MCF 10A (cell line): Measurements from ENCODE around the gene SOWAHA. TPM values are rescaled to one million over a fixed set of nuclear protein-coding genes. Genes with fewer than 3 reads are reported as not detected.

Experiments used
- BruUV-seq: library from RNA; stranded (reverse); fragments of 400-500 nt; replicated peaks from 2 replicates; lab custom pipeline; 2021; lab: Mats Ljungman, UMichigan
- CTCF ChIA-PET: fragments of 300-600 bp; sonication (Branson Sonifier 250); formaldehyde crosslinking; extraction: SDS; loops from one replicate; lab custom pipeline; 2021; ENCODE audit warnings: antibody characterized with exemption, inconsistent platforms; lab: Yijun Ruan, JAX
- POLR2A ChIA-PET: fragments of 300-600, 350-650 bp; sonication (Branson Sonifier 250); formaldehyde crosslinking; extraction: SDS; loops from one replicate; lab custom pipeline; 2020; ENCODE audit warnings: antibody characterized with exemption, inconsistent platforms; lab: Yijun Ruan, JAX
- DNase-seq: peaks from one replicate; pipeline ENCODE4 v3.0.0-alpha.2; 2018; ENCODE audit not compliant: unreplicated experiment
- H3K27ac Mint-ChIP-seq: one replicate; pipeline ENCODE4 v1.8.0; 2022; ENCODE audit warnings: mild to moderate bottlenecking, low read depth, mixed read lengths; ENCODE audit not compliant: unreplicated experiment
- H3K27me3 Mint-ChIP-seq: one replicate; pipeline ENCODE4 v1.8.0; 2022; ENCODE audit warnings: mixed read lengths; ENCODE audit not compliant: insufficient read depth, unreplicated experiment
- H3K36me3 Mint-ChIP-seq: one replicate; pipeline ENCODE4 v1.8.0; 2022; ENCODE audit warnings: mild to moderate bottlenecking, moderate library complexity, mixed read lengths; ENCODE audit not compliant: insufficient read depth, unreplicated experiment
- H3K4me1 Mint-ChIP-seq: one replicate; pipeline ENCODE4 v1.8.0; 2022; ENCODE audit warnings: mixed read lengths; ENCODE audit not compliant: insufficient read depth, unreplicated experiment
- H3K4me3 Mint-ChIP-seq: one replicate; pipeline ENCODE4 v1.8.0; 2022; ENCODE audit warnings: mild to moderate bottlenecking, moderate library complexity, mixed read lengths; ENCODE audit not compliant: unreplicated experiment
- H3K9me3 Mint-ChIP-seq: one replicate; pipeline ENCODE4 v1.8.0; 2022; ENCODE audit warnings: mixed read lengths; ENCODE audit not compliant: unreplicated experiment
- intact Hi-C: fragments of 100-400 bp; cut with micrococcal nuclease; formaldehyde crosslinking; loops from 2 replicates; pipeline ENCODE4 v1.14.1; 2022
- total RNA-seq: library from RNA; stranded (reverse); gene quantifications from 2 replicates; pipeline ENCODE4 v1.2.3, GENCODE V29; 2022
- TF ChIP-seq, protein P1 (sequence below): fragments of 200-600 bp; IDR thresholded peaks from one replicate; pipeline ENCODE4 v1.8.0; 2022; ENCODE audit warnings: antibody characterized with exemption, mild to moderate bottlenecking; ENCODE audit not compliant: unreplicated experiment

SOWAHA gene
- total RNA-seq, 1 experiment from 2014 or later = not detected

DNA sequence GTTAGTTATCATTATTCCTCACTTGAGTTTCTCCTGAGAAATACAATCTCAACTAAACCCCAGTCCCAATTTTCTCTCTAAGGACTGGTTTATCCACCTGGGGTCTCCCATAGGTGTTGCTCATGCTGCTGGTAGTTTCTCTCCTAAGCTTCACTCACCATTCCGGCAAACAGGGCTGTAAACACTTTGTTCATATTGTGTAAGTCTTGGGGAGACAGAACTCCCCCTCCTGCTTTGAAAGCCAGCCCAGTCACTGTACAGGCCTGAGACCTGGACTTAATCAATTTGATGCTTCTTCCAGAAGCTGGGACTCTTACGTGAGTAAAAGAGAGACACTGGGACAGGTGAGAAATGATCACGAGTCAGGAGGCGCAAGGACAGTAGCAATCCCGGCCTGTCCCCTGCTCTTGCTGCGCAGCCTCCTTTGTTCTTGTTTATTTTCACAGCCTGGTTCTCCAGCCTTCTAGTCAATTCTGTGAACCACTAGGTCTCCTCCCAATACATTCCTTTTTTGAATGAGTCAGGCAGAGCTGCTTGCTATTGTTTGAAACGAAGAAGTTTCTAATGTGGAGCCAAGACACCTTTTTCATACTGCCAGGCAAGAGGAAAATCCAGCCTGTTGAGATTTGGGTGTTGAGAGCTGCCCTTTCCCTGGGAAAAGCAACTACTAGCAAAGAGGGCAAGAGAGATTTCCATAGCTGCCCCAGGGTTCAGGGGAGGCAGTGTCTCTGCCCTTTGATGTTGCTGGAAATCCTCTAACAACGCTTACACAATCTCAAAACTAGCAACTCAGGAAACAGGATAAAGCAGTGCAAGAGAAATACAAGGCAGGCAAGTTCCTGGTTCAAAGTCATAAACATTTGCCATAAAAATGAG, 26.6 kb downstream of the SOWAHA start:
- peaks cover 30% of the 10 kb centered on the region for H3K4me1 Mint-ChIP-seq
- CTCF ChIA-PET = interaction anchor here (0.5 to 4.5 kb wide), 12 partner anchors 10 to 1582 kb away, joined by 3 to 29 read pairs (median 4); partner anchors contain the start of genes GDF9, SHROOM1 and UQCRQ
- peak overlapping the region; percentile 99 for H3K27ac Mint-ChIP-seq
- H3K27me3 Mint-ChIP-seq = no peaks in the 10 kb centered on the region
- peak overlapping the region; percentile 19 for H3K4me3 Mint-ChIP-seq
- no TSS peak for BruUV-seq
- H3K36me3 Mint-ChIP-seq = no peaks in the 10 kb centered on the region
- DNase-seq = peak; percentile 89
- POLR2A ChIA-PET = interaction anchor here (0.7 to 5.3 kb wide), 14 partner anchors 10 to 1336 kb away, joined by 3 to 63 read pairs (median 3); partner anchors contain the start of genes GDF9, IRF1, KIF3A and SHROOM1
- no peaks in the 10 kb centered on the region for H3K9me3 Mint-ChIP-seq
- intact Hi-C loops = no loop called here
- TF ChIP-seq, protein P1, sequence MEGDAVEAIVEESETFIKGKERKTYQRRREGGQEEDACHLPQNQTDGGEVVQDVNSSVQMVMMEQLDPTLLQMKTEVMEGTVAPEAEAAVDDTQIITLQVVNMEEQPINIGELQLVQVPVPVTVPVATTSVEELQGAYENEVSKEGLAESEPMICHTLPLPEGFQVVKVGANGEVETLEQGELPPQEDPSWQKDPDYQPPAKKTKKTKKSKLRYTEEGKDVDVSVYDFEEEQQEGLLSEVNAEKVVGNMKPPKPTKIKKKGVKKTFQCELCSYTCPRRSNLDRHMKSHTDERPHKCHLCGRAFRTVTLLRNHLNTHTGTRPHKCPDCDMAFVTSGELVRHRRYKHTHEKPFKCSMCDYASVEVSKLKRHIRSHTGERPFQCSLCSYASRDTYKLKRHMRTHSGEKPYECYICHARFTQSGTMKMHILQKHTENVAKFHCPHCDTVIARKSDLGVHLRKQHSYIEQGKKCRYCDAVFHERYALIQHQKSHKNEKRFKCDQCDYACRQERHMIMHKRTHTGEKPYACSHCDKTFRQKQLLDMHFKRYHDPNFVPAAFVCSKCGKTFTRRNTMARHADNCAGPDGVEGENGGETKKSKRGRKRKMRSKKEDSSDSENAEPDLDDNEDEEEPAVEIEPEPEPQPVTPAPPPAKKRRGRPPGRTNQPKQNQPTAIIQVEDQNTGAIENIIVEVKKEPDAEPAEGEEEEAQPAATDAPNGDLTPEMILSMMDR = no peak

DNA sequence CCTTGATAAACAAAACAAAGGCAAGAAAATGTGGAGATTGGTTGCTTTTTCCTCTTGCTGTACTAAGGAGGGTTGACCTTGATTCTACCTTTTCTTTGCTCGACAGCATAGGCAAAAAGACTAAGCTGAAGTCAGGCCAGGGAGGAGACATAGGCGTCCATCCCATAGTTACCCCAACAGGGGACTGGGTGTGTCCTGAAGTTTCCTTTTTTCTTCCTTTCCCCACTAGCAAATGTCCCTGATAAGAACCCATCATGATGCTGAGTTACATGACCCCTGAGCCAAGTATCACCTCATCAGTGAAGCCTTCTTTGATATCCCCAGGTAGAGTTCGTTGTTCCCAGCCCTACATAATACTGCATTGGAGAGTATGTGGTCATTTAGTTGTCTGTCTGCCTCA, 27.2 kb downstream of the SOWAHA start:
- Mint-ChIP-seq H3K27me3 (no peaks in the 10 kb centered on the region), H3K9me3 (no peaks in the 10 kb centered on the region), H3K4me1 (peaks cover 30% of the 10 kb centered on the region), H3K36me3 (no peaks in the 10 kb centered on the region), H3K27ac (peak overlapping the region; percentile 99), H3K4me3 (no peak overlapping the region)
- TF ChIP-seq, protein P1 = no peak
- ChIA-PET CTCF (interaction anchor here (0.8 to 4.5 kb wide), 5 partner anchors 11 to 40 kb away, joined by 3 to 29 read pairs (median 7); partner anchors contain the start of genes GDF9, SHROOM1 and UQCRQ), POLR2A (interaction anchor here (0.7 to 5.3 kb wide), 10 partner anchors 10 to 165 kb away, joined by 3 to 63 read pairs (median 7); partner anchors contain the start of genes GDF9, KIF3A, SHROOM1 and UQCRQ)
- no peak for DNase-seq
- no TSS peak for BruUV-seq
- intact Hi-C loops = no loop called here

DNA sequence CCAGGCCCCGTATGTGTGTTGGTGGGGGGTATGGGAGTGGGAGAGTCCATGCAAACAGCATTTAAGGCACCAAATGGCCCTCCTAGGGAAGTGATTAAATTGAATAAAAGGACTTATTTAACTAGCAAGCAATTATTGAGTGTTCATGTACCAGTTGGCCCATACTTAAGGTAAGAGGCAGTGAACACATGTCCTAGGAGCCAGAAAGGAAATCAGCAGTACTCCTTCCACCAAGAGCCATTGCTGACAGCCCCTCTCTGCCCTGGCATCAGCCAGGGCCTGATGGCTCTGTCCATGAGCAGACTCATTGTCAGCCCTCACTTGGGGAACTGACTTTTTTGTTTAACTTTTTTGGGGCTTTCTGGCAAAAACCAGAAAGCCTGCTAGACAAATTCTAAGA, 27.8 kb downstream of the SOWAHA start:
- intact Hi-C loops = loop anchor here (1.0 kb wide), 2 partner anchors 11 to 25 kb away; partner anchors contain the start of genes GDF9, SHROOM1 and UQCRQ
- Mint-ChIP-seq H3K4me3 (no peak overlapping the region), H3K27ac (peak overlapping the region; percentile 99), H3K27me3 (no peaks in the 10 kb centered on the region), H3K9me3 (no peaks in the 10 kb centered on the region), H3K4me1 (peaks cover 30% of the 10 kb centered on the region), H3K36me3 (no peaks in the 10 kb centered on the region)
- BruUV-seq = no TSS peak
- TF ChIP-seq, protein P1 = no peak
- POLR2A ChIA-PET = interaction anchor here (0.9 to 5.3 kb wide), 9 partner anchors 9 to 251 kb away, joined by 3 to 63 read pairs (median 7); partner anchors contain the start of genes GDF9, KIF3A, SHROOM1 and UQCRQ
- DNase-seq = peak; percentile 18
- CTCF ChIA-PET = interaction anchor here (1.0 to 4.5 kb wide), 5 partner anchors 10 to 25 kb away, joined by 4 to 29 read pairs (median 7); partner anchors contain the start of genes GDF9, SHROOM1 and UQCRQ
